Ascending aorta (tissue), 2 donors: ENCODE data around the gene SMAD1. TPM values are rescaled to one million over a fixed set of nuclear protein-coding genes. Genes with fewer than 3 reads are reported as not detected.
"Not testable (repeated sequence)": the region's sequence is repeated elsewhere in the genome, so short reads cannot be mapped to it uniquely, and the experiment has no call there.

Experiments used
- DNase-seq, 2 donors: peaks; one replicate each; pipeline ENCODE4 v3.0.0-alpha.2; 2019; ENCODE audit warnings: low spot score in 2 of 2
- H3K27ac ChIP-seq, 2 donors: fragments of 200-600 bp; sonication (generic); one replicate each; pipeline ENCODE4 v1.5.1; 2016 to 2017; ENCODE audit warnings: mild to moderate bottlenecking in 1 of 2
- H3K27me3 ChIP-seq: fragments of 200-600 bp; sonication (generic); one replicate; pipeline ENCODE4 v1.5.1; 2017
- H3K36me3 ChIP-seq, 2 donors: fragments of 200-600 bp; sonication (generic); one replicate each; pipeline ENCODE4 v1.5.1; 2016
- H3K4me1 ChIP-seq, 2 donors: fragments of 200-600 bp; sonication (generic); one replicate each; pipeline ENCODE4 v1.5.1; 2016 to 2017; ENCODE audit warnings: mild to moderate bottlenecking in 1 of 2
- H3K4me3 ChIP-seq, 2 donors: fragments of 200-600 bp; sonication (generic); one replicate each; pipeline ENCODE4 v1.5.1; 2016 to 2017; ENCODE audit warnings: mild to moderate bottlenecking in 1 of 2
- H3K9me3 ChIP-seq, 2 donors: fragments of 200-600 bp; sonication (generic); one replicate each; pipeline ENCODE4 v1.5.1; 2016
- CTCF ChIP-seq, 3 experiments: fragments of 200-600 bp in 2 of 3; fragments of 450-650 bp in 1 of 3; sonication (generic) in 2 of 3; IDR thresholded peaks; one replicate each; pipeline ENCODE4 v1.5.1; 2016 to 2019; ENCODE audit warnings: antibody characterized with exemption in 3 of 3, mild to moderate bottlenecking in 1 of 3, moderate library complexity in 1 of 3
- intact Hi-C: fragments of 100-400 bp; cut with DNase I; formaldehyde crosslinking; loops from one replicate; pipeline ENCODE4 v1.15.1; 2023
- total RNA-seq: library from RNA; depleted of rRNA; stranded (reverse); fragments of >200 nt; gene quantifications from one replicate; pipeline ENCODE4 v1.1.0, GENCODE V29; 2016

SMAD1 gene
- total RNA-seq, 1 donor from 2014 or later = 20.1 TPM

GRCh38 chr4:145566086-145566708 is 84.5 kb downstream of the SMAD1 start:
- Histone ChIP-seq H3K9me3 (no peaks in the 10 kb centered on the region), H3K4me1 (no peaks in the 10 kb centered on the region), H3K27ac (no peak overlapping the region), H3K4me3 (no peak overlapping the region), H3K27me3 (no peaks in the 10 kb centered on the region), H3K36me3 (no peaks in the 10 kb centered on the region)
- intact Hi-C loops = no loop called here
- DNase-seq = no peak
- TF ChIP-seq CTCF (IDR thresholded peaks at IDR 0.05) = no peak

GRCh38 chr4:145566768-145567167 is 85.1 kb downstream of the SMAD1 start:
- H3K9me3 ChIP-seq = no peaks in the 10 kb centered on the region
- no peak overlapping the region for H3K4me3 ChIP-seq
- intact Hi-C loops = no loop called here
- no peak for TF ChIP-seq CTCF (IDR thresholded peaks at IDR 0.05)
- H3K4me1 ChIP-seq = no peaks in the 10 kb centered on the region
- no peaks in the 10 kb centered on the region for H3K36me3 ChIP-seq
- H3K27me3 ChIP-seq = no peaks in the 10 kb centered on the region
- no peak overlapping the region for H3K27ac ChIP-seq
- DNase-seq = no peak

GRCh38 chr4:145567516-145567915 is 85.9 kb downstream of the SMAD1 start:
- Histone ChIP-seq H3K27ac (no peak overlapping the region), H3K9me3 (no peaks in the 10 kb centered on the region), H3K36me3 (no peaks in the 10 kb centered on the region), H3K4me3 (no peak overlapping the region), H3K4me1 (no peaks in the 10 kb centered on the region), H3K27me3 (no peaks in the 10 kb centered on the region)
- no peak for DNase-seq
- intact Hi-C loops = no loop called here
- TF ChIP-seq CTCF (IDR thresholded peaks at IDR 0.05) = no peak

- H3K27me3 ChIP-seq, intact Hi-C loops: not testable (repeated sequence)
Observed at GRCh38 chr4:145574546-145574945, 92.9 kb downstream of the SMAD1 start.

GRCh38 chr4:145580906-145581305 is 99.3 kb downstream of the SMAD1 start:
- Histone ChIP-seq H3K4me1 (no peaks in the 10 kb centered on the region), H3K4me3 (no peak overlapping the region), H3K9me3 (no peaks in the 10 kb centered on the region), H3K27me3 (no peaks in the 10 kb centered on the region), H3K27ac (no peak overlapping the region), H3K36me3 (no peaks in the 10 kb centered on the region)
- no peak for DNase-seq
- no peak for TF ChIP-seq CTCF (IDR thresholded peaks at IDR 0.05)
- intact Hi-C loops = no loop called here

More at GRCh38 chr4:145574546-145574945, 92.9 kb downstream of the SMAD1 start:
- not testable (repeated sequence) for H3K9me3 ChIP-seq, H3K27ac ChIP-seq, H3K4me3 ChIP-seq, H3K4me1 ChIP-seq, DNase-seq, H3K36me3 ChIP-seq

- no peaks in the 10 kb centered on the region for H3K9me3 ChIP-seq
- H3K4me3 ChIP-seq = no peak overlapping the region
- H3K36me3 ChIP-seq = no peaks in the 10 kb centered on the region
- H3K27me3 ChIP-seq = no peaks in the 10 kb centered on the region
- no peak for DNase-seq
- no peaks in the 10 kb centered on the region for H3K4me1 ChIP-seq
- no peak overlapping the region for H3K27ac ChIP-seq
- intact Hi-C loops = no loop called here
- no peak for TF ChIP-seq CTCF (IDR thresholded peaks at IDR 0.05)
Observed at GRCh38 chr4:145583191-145584055, 101.8 kb downstream of the SMAD1 start.
